ENCODE measurements around the gene OR10H5.

- TF ChIP-seq CTCF (IDR thresholded peaks at IDR 0.05) (no peak), POLR2AphosphoS5 (IDR thresholded peaks at IDR 0.05) (no peak)
Observed at GRCh38 chr19:15775249-15775648, 12.2 kb upstream of the OR10H5 start.
